ENCODE results near the gene SMYD2.

DNA sequence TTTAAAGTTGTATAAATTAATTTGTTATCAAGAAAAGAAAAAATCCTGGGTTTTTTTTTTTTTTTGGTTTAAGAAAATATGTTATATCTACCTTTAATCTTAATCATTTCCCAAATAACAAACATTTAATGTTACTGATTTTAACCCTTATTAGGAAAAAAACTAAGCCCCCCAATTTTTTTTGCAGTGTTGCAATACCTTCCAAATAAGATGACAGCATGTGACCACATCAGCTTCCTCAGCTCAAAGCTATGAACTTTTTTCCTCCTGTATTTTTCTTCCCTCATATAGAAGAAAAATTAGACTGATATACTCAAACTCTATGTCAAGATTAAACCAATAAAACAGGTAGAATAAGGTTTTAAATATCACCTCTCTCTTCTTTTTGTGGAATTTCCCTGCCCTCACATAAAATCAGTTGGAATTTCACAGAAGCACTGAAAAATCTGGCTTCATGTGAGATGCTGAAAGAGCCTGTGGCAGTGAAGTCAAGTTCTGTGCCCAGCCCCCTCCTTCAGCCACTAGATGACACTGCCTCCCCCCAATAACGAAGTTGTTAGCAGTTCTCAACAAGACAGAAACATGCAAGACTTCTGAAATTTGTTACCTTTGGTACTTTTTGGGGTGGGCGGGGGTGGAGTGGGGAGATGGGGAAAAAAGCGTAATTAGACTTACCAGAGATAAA lies 9.6 kb upstream of the SMYD2 start:
- TF ChIP-seq POLR2AphosphoS5 (IDR thresholded peaks at IDR 0.05; ENCODE audit: low read length) (no peak), CEBPB (IDR thresholded peaks at IDR 0.05; ENCODE audit: borderline replicate concordance in 1 of 2, low read depth in 2 of 2, low read length in 2 of 2) (no peak), SPI1 (IDR thresholded peaks at IDR 0.05; ENCODE audit: borderline replicate concordance, insufficient read depth, low read depth, low read length) (no peak)

Data from GM12878 (cell line).